ENCODE measurements around the gene TEX10. TPM values are rescaled to one million over a fixed set of nuclear protein-coding genes. Genes with fewer than 3 reads are reported as not detected.

TEX10 gene
- total and polyA plus RNA-seq, 2 of the 4 experiments (the other 2 are of a cell fraction), result 16.2 to 43.9 TPM

DNA sequence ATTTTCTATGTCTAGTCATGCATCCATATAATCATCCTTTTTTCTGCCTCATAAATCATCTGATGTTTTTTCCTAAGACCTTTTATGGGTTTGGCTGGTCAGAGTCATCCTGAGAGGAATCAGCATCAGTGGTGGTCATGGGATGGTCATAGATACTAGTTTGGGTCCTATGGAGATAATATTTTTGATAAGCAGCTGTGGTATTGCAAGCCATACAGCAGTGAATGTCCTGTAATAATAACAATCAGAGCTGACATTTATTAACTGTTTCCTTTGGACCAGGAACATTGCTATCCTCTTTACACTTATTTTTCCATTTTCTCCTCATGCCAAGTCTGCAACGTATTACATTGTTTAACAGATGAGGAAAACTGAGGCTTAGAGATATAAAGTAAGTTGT is 83.1 kb downstream of the TEX10 start (continued):
- no peak for TF ChIP-seq SMC3 (IDR thresholded peaks at IDR 0.05; ENCODE audit: low read depth, low read length)
- TF ChIP-seq POLR2A (IDR thresholded peaks at IDR 0.05; ENCODE audit: low read depth, low read length), result no peak
- no peak for TF ChIP-seq RCOR1 (IDR thresholded peaks at IDR 0.05; ENCODE audit: insufficient replicate concordance, low read length)
- no peak for TF ChIP-seq CHD1 (IDR thresholded peaks at IDR 0.05; ENCODE audit: low read depth, low read length)

DNA sequence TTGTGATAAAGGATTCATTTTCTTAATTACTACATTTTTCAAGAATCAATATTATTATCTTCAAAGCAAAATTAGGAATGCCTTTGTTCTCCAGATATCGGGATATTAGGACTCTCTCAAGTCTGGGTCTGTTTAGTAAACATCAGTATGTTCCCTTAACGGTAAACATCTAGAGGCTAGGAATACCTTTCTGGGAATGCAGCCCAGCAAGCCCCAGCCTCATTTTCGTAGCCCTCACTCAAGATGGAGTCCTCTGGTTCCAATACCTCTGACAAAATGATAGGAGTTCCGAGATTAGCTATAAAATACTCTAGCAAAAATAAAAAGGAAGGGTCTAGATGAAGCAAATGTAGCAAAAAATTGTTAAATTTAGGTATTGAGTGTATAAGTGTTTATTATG is 84.5 kb downstream of the TEX10 start:
- H3K36me3 ChIP-seq (ENCODE audit: control insufficient read depth, insufficient read depth, low read length), result peaks cover 7% of the 10 kb centered on the region
- H2BK20ac ChIP-seq (ENCODE audit: low read depth, low read length), result no peak overlapping the region
- intact Hi-C loops (cut with micrococcal nuclease) (no loop called here), dilution Hi-C loops (cut with HindIII; ENCODE audit: low sequenced_read_pairs, unreplicated experiment) (no loop called here), in situ Hi-C loops (cut with MboI; ENCODE audit: low sequenced_read_pairs) (no loop called here)
- no peak overlapping the region for H3K4me3 ChIP-seq (ENCODE audit: insufficient read depth, low read depth, low read length)
- no peak overlapping the region for H4K8ac ChIP-seq (ENCODE audit: low read depth in 2 of 2, low read length in 2 of 2)
- H3K4ac ChIP-seq (ENCODE audit: low read depth, low read length), result no peak overlapping the region
- H2AK5ac ChIP-seq (ENCODE audit: low read depth, low read length), result no peak overlapping the region
- no peak overlapping the region for H2AFZ ChIP-seq (replicated peaks; ENCODE audit: low read length, poor library complexity)
- H2BK120ac ChIP-seq (ENCODE audit: low read depth, low read length), result no peak overlapping the region
- POLR2A ChIA-PET (ENCODE audit: unreplicated experiment), result no interaction called here
- no peak overlapping the region for H3K9ac ChIP-seq (ENCODE audit: low read depth, low read length)
- no peaks in the 10 kb centered on the region; a peak in 1 of 4 replicates for H3K79me1 ChIP-seq (ENCODE audit: low read depth in 1 of 2, low read length in 2 of 2)
- no peak overlapping the region for H2AK9ac ChIP-seq (replicated peaks; ENCODE audit: low read depth, low read length, poor library complexity)
- no peak overlapping the region for H3K23ac ChIP-seq (ENCODE audit: low read depth, low read length)
- no peak overlapping the region for H3K4me2 ChIP-seq (ENCODE audit: low read depth, low read length)
- no peaks in the 10 kb centered on the region for H3K9me3 ChIP-seq (ENCODE audit: control insufficient read depth, insufficient read depth, low read length)
- H3K27me3 ChIP-seq (ENCODE audit: control insufficient read depth, insufficient read depth, low read length), result no peaks in the 10 kb centered on the region
- no peak overlapping the region for H3K18ac ChIP-seq (ENCODE audit: low read depth, low read length)
- H3K4me1 ChIP-seq (ENCODE audit: control insufficient read depth, insufficient read depth, low read length), result no peaks in the 10 kb centered on the region
- 80% methylated on average over 1 of the region's 4 CpGs; no CpG with 5 or more reads in 1 of the 2 experiments for WGBS, 2 experiments (ENCODE audit: extremely low coverage in 2 of 2, insufficient read length in 1 of 2)
- BruUV-seq (replicated peaks), result no TSS peak
- H2BK15ac ChIP-seq (ENCODE audit: low read depth, low read length), result no peak overlapping the region
- no peak overlapping the region for H2BK5ac ChIP-seq (ENCODE audit: low read depth, low read length, poor library complexity, severe bottlenecking)
- ATAC-seq (ENCODE audit: low read depth) (no peak), DNase-seq (no peak)
- H3K14ac ChIP-seq (replicated peaks; ENCODE audit: low read depth, low read length), result no peak overlapping the region
- no peaks in the 10 kb centered on the region for H4K20me1 ChIP-seq (ENCODE audit: insufficient read depth, low read length)
- H3K27ac ChIP-seq (ENCODE audit: insufficient read depth, low read length), result no peak overlapping the region
- CTCF ChIA-PET, result no interaction called here
- TF ChIP-seq, protein P1, sequence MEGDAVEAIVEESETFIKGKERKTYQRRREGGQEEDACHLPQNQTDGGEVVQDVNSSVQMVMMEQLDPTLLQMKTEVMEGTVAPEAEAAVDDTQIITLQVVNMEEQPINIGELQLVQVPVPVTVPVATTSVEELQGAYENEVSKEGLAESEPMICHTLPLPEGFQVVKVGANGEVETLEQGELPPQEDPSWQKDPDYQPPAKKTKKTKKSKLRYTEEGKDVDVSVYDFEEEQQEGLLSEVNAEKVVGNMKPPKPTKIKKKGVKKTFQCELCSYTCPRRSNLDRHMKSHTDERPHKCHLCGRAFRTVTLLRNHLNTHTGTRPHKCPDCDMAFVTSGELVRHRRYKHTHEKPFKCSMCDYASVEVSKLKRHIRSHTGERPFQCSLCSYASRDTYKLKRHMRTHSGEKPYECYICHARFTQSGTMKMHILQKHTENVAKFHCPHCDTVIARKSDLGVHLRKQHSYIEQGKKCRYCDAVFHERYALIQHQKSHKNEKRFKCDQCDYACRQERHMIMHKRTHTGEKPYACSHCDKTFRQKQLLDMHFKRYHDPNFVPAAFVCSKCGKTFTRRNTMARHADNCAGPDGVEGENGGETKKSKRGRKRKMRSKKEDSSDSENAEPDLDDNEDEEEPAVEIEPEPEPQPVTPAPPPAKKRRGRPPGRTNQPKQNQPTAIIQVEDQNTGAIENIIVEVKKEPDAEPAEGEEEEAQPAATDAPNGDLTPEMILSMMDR (conservative IDR thresholded peaks at IDR 0.05; ENCODE audit: low read depth, low read length), result no peak
- TF ChIP-seq SMC3 (IDR thresholded peaks at IDR 0.05; ENCODE audit: low read depth, low read length) (no peak), RFX5 (IDR thresholded peaks at IDR 0.05; ENCODE audit: low read depth, low read length) (no peak), RAD21 (IDR thresholded peaks at IDR 0.05; ENCODE audit: low read length) (no peak), FOS (IDR thresholded peaks at IDR 0.05; ENCODE audit: low read depth, low read length) (no peak), POLR2A (IDR thresholded peaks at IDR 0.05; ENCODE audit: low read depth, low read length) (no peak), CHD1 (IDR thresholded peaks at IDR 0.05; ENCODE audit: low read depth, low read length) (no peak), NFE2L2 (IDR thresholded peaks at IDR 0.05; ENCODE audit: low read depth, low read length) (no peak), CEBPB (IDR thresholded peaks at IDR 0.05; ENCODE audit: low read depth, low read length) (no peak), RCOR1 (IDR thresholded peaks at IDR 0.05; ENCODE audit: insufficient replicate concordance, low read length) (no peak), MXI1 (IDR thresholded peaks at IDR 0.05; ENCODE audit: borderline replicate concordance, low read depth, low read length) (no peak)
- TF ChIP-seq, protein P2, sequence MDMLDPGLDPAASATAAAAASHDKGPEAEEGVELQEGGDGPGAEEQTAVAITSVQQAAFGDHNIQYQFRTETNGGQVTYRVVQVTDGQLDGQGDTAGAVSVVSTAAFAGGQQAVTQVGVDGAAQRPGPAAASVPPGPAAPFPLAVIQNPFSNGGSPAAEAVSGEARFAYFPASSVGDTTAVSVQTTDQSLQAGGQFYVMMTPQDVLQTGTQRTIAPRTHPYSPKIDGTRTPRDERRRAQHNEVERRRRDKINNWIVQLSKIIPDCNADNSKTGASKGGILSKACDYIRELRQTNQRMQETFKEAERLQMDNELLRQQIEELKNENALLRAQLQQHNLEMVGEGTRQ (IDR thresholded peaks at IDR 0.05; ENCODE audit: low read depth, low read length), result no peak
- H3K9me1 ChIP-seq (ENCODE audit: insufficient read depth, low read length), result 0 out of 2 replicates have a peak, but pooled peaks cover 2% of the 10 kb centered on the region
- H4K91ac ChIP-seq (ENCODE audit: insufficient read depth, low read depth, low read length), result no peak overlapping the region
- H4K5ac ChIP-seq (ENCODE audit: low read depth, low read length), result no peak overlapping the region
- H3K56ac ChIP-seq (ENCODE audit: extremely low read depth, insufficient read depth, low read length), result no peak overlapping the region

Measured in IMR-90 (cell line).